Natural killer cell (primary cell): ENCODE results near the gene HSH2D. TPM values are rescaled to one million over a fixed set of nuclear protein-coding genes. Genes with fewer than 3 reads are reported as not detected.
A peak's percentile ranks its signal among the peaks of the same experiment; 100 is the strongest.

Experiments
- ATAC-seq, 3 donors: fragments of 150-1000 bp in 2 of 3; fragments of 200-7000 bp in 1 of 3; cut with Tn5 transposase; 1 replicate in 1 of 3; 2 replicates in 2 of 3; pipeline ENCODE4 v1.10.0; 2021; ENCODE audit warnings: mild to moderate bottlenecking in 2 of 3, moderate library complexity in 2 of 3
- DNase-seq, 2 donors: peaks; one replicate each; pipeline versions ENCODE4 v3.0.0 to v3.0.0-alpha.2; 2013 to 2021; ENCODE audit warnings: mixed read lengths in 1 of 2
- H3K27ac ChIP-seq: one replicate; pipeline ENCODE4 v1.5.1; 2013; ENCODE audit warnings: mild to moderate bottlenecking, low read length
- H3K27me3 ChIP-seq: one replicate; pipeline ENCODE4 v1.6.1; 2013; ENCODE audit warnings: low read length; ENCODE audit not compliant: control insufficient read depth, insufficient read depth
- H3K36me3 ChIP-seq: one replicate; pipeline ENCODE4 v1.6.1; 2013; ENCODE audit warnings: low read length; ENCODE audit not compliant: control insufficient read depth, insufficient read depth
- H3K4me1 ChIP-seq: one replicate; pipeline ENCODE4 v1.6.1; 2013; ENCODE audit warnings: low read length; ENCODE audit not compliant: control insufficient read depth, insufficient read depth
- H3K4me3 ChIP-seq: one replicate; pipeline ENCODE4 v1.5.1; 2013; ENCODE audit warnings: low read length
- H3K9me3 ChIP-seq: one replicate; pipeline ENCODE4 v1.6.1; 2013; ENCODE audit warnings: low read length; ENCODE audit not compliant: control insufficient read depth, insufficient read depth
- H3K27ac Mint-ChIP-seq, 2 donors: one replicate each; pipeline ENCODE4 v1.8.0; 2022; ENCODE audit warnings: mild to moderate bottlenecking in 2 of 2, mixed read lengths in 2 of 2, moderate library complexity in 1 of 2
- H3K27me3 Mint-ChIP-seq, 2 donors: one replicate each; pipeline ENCODE4 v1.8.0; 2022; ENCODE audit warnings: low read depth in 2 of 2, mixed read lengths in 2 of 2
- H3K36me3 Mint-ChIP-seq: one replicate; pipeline ENCODE4 v1.8.0; 2022; ENCODE audit warnings: mixed read lengths
- H3K4me1 Mint-ChIP-seq, 2 donors: one replicate each; pipeline ENCODE4 v1.8.0; 2022; ENCODE audit warnings: mixed read lengths in 2 of 2
- H3K4me3 Mint-ChIP-seq: one replicate; pipeline ENCODE4 v1.8.0; 2022; ENCODE audit warnings: mild to moderate bottlenecking, moderate library complexity, mixed read lengths
- H3K9me3 Mint-ChIP-seq, 2 donors: one replicate each; pipeline ENCODE4 v1.8.0; 2022; ENCODE audit warnings: mixed read lengths in 2 of 2
- WGBS: methylation state at CpG from one replicate; pipeline ENCODE4 v1.1.7; 2013; ENCODE audit warnings: missing lambda C conversion rate; ENCODE audit not compliant: insufficient coverage; 5-methylcytosine and 5-hydroxymethylcytosine counted together
- intact Hi-C: fragments of 100-400 bp; cut with micrococcal nuclease; formaldehyde crosslinking; loops from one replicate; pipeline ENCODE4 v1.14.2; 2022
- total RNA-seq, 4 donors: library from RNA; stranded (reverse); fragments of 120-200 nt in 1 of 4; gene quantifications; one replicate each; pipeline versions ENCODE4 v1.2.3 to v1.2.4, GENCODE V29; 2013 to 2022
- TF ChIP-seq, protein P1 (sequence below): fragments of 200-600 bp; IDR thresholded peaks from one replicate; pipeline ENCODE4 v1.8.0; 2022; ENCODE audit warnings: antibody characterized with exemption

Gene HSH2D
- total RNA-seq, 3 donors from 2014 or later (not counting 1 experiment from before 2014, with no cell fraction given): 203 to 319 (median 278) TPM

DNA sequence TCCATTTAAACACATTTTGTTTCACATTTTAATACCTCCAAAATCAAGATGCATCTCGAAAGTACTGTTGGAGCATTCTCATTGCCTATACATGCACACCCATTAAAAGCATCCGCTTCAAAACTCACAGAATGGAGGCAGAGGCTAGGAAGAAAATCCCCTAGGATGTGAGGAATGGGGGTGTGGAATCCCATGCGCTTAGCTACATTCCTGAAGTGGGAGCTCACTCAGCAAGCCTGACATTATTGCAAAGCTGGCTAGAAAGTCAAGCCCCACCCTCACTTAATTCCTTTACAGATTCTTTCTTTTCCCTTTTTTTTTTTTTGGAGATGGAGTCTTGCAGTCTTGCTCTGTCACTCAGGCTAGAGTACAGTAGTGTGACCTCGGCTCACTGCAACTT is 37.1 kb downstream of the HSH2D start:
- TF ChIP-seq, protein P1, sequence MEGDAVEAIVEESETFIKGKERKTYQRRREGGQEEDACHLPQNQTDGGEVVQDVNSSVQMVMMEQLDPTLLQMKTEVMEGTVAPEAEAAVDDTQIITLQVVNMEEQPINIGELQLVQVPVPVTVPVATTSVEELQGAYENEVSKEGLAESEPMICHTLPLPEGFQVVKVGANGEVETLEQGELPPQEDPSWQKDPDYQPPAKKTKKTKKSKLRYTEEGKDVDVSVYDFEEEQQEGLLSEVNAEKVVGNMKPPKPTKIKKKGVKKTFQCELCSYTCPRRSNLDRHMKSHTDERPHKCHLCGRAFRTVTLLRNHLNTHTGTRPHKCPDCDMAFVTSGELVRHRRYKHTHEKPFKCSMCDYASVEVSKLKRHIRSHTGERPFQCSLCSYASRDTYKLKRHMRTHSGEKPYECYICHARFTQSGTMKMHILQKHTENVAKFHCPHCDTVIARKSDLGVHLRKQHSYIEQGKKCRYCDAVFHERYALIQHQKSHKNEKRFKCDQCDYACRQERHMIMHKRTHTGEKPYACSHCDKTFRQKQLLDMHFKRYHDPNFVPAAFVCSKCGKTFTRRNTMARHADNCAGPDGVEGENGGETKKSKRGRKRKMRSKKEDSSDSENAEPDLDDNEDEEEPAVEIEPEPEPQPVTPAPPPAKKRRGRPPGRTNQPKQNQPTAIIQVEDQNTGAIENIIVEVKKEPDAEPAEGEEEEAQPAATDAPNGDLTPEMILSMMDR: no peak
- no peaks in the 10 kb centered on the region for H3K27me3 ChIP-seq
- WGBS: 84% methylated on average over 3 of the region's 4 CpGs
- intact Hi-C loops: loop anchor here (5.0 kb wide), 2 partner anchors 38 to 598 kb away; partner anchors contain the start of gene HSH2D
- no peaks in the 10 kb centered on the region for H3K36me3 ChIP-seq
- Mint-ChIP-seq H3K4me1 (peaks cover 13 to 15% of the 10 kb centered on the region in 2 donors), H3K9me3 (no peaks in the 10 kb centered on the region), H3K36me3 (no peaks in the 10 kb centered on the region), H3K27ac (no peak overlapping the region), H3K4me3 (no peak overlapping the region), H3K27me3 (no peaks in the 10 kb centered on the region)
- H3K27ac ChIP-seq: no peak overlapping the region
- peaks cover 3% of the 10 kb centered on the region for H3K9me3 ChIP-seq
- DNase-seq (no peak), ATAC-seq (no peak)
- H3K4me1 ChIP-seq: peaks cover 26% of the 10 kb centered on the region
- H3K4me3 ChIP-seq: no peak overlapping the region

DNA sequence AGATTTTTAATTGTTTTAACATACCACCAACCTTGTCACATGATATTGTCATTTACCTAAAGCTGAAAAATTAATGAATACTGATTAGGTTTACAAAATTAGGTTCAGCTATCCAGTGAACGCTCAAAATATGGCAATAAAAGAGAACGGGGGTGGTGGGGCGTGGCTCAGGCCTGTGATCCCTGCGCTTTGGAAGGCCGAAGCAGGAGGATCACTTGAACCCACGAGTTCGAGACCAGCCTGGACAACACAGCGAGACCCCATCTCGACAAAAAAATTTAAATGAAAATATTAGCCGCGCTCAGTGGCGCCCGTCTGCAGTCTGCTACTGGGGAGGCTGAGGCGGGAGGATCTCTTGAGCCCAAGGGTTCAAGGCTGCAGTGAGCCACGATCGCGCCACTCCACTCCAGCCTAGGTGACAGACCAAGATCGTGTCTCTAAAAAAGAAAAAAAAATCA is 41.2 kb downstream of the HSH2D start:
- Histone ChIP-seq H3K4me1 (peaks cover 41% of the 10 kb centered on the region), H3K36me3 (peaks cover 17% of the 10 kb centered on the region), H3K4me3 (peak overlapping the region; percentile 89), H3K9me3 (no peaks in the 10 kb centered on the region), H3K27ac (peak overlapping the region; percentile 32), H3K27me3 (no peaks in the 10 kb centered on the region)
- DNase-seq (peak in 1 of 2 donors; percentile 25), ATAC-seq (no peak)
- Mint-ChIP-seq H3K4me3 (peak overlapping the region; percentile 100), H3K36me3 (no peaks in the 10 kb centered on the region), H3K9me3 (no peaks in the 10 kb centered on the region), H3K27me3 (no peaks in the 10 kb centered on the region), H3K27ac (peak overlapping the region; percentile 96 to 99), H3K4me1 (peaks cover 25 to 33% of the 10 kb centered on the region in 2 donors)
- WGBS: 39% methylated on average over 18 of the region's 18 CpGs
- intact Hi-C loops: loop anchor here (1.0 to 5.0 kb wide), 4 partner anchors 13 to 602 kb away; partner anchors contain the start of genes AP1M1, HSH2D and RAB8A
- TF ChIP-seq, protein P1: no peak

DNA sequence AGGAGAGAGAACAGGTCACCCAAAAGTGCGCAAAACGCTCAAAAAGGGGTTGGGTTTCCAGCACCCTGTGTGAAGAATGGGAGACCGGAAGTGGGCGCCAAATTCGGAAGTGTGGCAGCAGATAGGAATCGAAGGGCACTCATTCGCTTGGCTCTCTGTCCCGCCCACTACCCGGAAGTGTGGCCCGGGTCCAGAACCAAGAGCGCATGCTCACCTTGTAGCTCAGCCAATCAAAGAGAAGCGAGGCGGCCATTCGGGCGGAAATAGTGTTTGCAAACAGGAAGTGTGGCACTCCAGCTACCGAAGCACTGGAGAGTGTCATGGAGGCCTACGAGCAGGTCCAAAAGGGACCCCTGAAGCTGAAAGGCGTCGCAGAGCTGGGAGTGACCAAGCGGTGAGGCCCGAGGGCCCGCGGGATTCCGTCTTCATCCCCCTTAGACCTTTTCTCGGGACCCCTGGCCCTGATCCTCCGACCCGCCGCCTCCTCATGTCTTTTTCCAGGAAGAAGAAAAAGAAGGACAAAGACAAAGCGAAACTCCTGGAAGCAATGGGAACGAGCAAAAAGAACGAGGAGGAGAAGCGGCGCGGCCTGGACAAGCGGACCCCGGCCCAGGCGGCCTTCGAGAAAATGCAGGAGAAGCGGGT is 41.8 kb downstream of the HSH2D start, which contains the start of gene FAM32A:
FAM32A (plus strand) TSS at position 288 of the 645 bp plus-strand sequence; CDS start at position 321, 33 bp downstream.
- Mint-ChIP-seq H3K27ac (peak within 1 kb of the TSS; percentile 96 to 99), H3K27me3 (no peaks in the 10 kb centered on the region), H3K9me3 (no peaks in the 10 kb centered on the region), H3K4me1 (peaks cover 25 to 33% of the 10 kb centered on the region in 2 donors), H3K36me3 (no peaks in the 10 kb centered on the region), H3K4me3 (peak within 1 kb of the TSS; percentile 100)
- TF ChIP-seq, protein P1: no peak
- H3K4me3 ChIP-seq: peak within 1 kb of the TSS; percentile 89
- no peaks in the 10 kb centered on the region for H3K9me3 ChIP-seq
- H3K4me1 ChIP-seq: peaks cover 41% of the 10 kb centered on the region
- peak within 1 kb of the TSS; percentile 77 for H3K27ac ChIP-seq
- under 1% methylated on average over 39 of the region's 39 CpGs for WGBS
- DNase-seq: peak; percentile 97 to 99
- H3K36me3 ChIP-seq: peaks cover 22% of the 10 kb centered on the region
- H3K27me3 ChIP-seq: no peaks in the 10 kb centered on the region
- peak; percentile 92 to 97 (median 94) for ATAC-seq
- intact Hi-C loops: loop anchor here (1.0 kb wide), 2 partner anchors 12 to 74 kb away; partner anchors contain the start of genes AP1M1 and RAB8A
